SW480 (cell line): ENCODE results near the gene PLEKHO1.
A peak's percentile ranks its signal among the peaks of the same experiment; 100 is the strongest.

Source experiments
- DNase-seq: peaks from one replicate; pipeline ENCODE4 v3.0.0-alpha.2; 2016; ENCODE audit warnings: low spot score

Gene PLEKHO1

DNA sequence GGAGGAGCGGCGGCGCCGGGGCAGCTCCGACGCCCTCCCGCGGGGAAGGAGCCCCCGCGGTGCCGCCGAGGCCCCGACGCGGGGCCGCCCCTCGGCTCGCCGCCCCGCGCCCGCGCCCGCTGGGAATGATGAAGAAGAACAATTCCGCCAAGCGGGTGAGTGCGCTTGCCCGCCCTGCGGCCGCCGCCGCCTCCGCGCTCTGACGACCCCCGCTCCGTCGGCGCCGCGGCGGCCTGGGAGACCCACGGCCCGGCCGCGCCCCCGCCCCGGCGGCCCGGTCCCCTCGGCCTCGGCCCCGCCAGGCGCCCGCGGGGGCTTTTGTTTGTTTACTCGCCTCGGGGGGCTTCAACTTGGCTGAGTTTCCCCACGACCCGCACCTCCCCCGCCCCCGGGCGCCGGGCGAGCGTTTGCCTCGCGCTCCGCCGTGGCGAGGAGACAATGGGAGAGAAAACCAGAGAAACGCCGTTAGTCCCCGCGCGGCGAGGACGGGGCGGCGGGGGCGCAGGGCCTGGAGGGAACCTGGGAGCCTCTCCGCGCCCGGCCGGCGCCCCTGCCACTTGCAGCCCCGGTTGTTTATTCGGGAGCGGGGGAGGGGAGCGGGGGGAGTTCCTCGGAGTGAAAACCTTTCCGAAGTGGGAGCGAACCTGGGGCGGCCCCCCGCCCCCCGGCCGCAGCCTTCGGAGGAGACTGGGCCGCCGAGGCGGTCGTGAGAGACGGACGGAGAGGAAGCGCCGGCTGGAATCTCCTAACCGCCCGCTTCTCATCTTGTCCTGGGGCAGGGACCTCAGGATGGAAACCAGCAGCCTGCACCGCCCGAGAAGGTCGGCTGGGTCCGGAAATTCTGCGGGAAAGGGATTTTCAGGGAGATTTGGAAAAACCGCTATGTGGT lies 661 bp downstream of the PLEKHO1 start:
- DNase-seq, result no peak

DNA sequence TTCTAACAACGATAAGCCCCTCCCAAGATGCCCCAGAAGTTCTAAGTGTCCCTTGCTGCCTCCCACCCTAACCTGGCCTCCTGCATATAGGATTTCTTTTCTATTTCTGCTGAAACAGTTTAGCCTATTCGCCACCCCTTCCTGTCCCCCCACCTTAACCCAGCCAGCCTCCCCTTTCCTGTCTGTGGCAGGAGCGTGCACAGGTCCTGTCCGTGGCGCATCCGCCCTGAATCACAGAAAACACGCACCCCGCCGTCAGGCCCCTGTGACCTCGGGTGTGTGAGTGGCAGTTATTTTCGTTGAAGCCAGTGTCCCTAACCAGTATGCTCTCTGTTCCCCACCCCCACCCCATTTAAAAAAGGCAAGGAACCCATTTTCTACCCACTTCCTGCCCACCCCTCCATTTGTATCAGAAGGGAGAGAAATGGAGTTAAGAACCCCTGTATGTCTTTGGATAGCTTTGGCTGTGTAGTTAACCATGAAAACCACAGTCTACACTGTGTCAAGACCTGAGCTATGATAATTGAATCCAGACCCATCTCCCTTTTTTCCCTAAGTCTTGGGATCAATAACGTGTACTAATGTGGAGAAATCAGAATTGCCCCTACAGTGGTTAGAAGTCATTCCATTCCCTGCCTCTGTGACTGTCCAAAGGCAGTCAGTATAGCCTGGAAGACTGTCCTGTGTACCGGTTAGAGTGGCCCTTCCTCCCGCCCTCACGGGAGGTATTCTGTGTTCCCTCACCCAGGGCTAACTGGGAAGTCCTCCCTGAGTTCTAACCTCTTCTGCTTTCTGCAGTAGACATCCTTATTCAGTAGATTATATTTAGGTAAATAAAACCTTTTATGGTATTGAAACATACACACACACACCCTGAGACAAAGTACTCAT lies 1.8 kb downstream of the PLEKHO1 start:
- DNase-seq, result no peak

DNA sequence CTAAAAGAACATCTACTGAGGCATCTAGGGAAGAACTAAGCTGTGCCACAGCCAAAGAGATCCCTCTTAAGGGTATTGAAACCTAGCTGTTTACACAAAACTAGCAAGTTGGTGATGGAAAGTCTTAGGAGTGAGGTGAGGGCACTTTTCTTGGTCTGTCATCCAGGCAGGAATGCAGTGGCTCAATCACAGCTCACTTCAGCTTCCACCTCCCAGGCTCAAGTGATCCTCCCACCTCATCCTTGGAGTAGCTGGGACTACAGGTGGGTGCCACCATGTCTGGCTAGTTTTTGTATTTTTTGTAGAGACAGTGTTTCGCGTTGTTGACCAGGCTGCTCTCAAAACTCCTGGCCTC lies 2.4 kb downstream of the PLEKHO1 start:
- no peak for DNase-seq

DNA sequence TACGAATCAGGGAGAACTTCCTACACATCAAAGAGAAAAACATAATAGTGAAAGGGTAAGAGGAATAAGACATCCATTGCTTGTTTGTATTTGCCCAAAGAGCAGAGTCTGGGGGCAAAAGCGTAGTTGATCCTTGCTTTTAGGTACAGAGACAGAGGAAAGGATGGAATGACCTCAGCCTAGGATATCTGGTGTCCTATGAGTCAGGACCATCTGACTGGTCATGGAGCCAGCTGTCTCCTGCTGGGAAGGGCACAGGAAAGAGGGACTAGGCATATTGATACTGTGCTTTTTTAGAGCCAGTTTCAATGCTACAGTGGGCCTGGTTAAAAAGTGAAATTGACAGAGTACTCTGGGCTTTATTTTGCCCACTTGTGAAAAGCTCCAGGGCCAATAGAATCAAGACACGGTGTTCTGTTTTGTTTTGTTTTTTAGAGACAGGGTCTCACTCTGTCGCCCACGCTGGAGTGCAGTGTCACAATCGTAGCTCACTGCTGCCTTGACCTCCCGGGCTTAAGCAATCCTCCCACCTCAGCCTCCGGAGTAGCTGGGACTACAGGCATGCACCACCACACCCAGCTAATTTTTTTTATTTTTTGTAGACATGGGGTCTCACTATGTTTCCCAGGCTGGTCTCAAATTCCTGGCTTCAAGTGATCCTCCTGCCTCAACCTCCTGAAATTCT lies 3.2 kb downstream of the PLEKHO1 start:
- DNase-seq, result no peak

DNA sequence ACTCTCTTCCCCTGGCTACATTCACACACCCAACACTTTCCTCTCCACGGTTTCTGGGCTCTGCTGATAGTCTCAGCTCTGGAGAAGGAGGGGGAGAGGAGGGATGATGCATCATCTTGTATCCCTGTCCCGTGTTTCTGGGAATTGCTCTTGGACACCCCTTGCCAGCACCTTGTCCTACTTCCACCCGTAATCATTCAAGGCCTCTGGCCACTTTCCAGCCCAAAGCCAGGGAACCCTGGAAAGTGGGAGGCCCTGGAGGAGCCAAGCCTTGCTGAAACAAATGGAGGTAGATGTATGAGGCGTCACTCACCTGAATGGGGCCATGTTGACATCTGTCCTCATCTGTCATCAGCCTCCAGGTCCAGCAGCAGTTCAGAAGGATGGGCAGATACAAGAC lies 4.4 kb downstream of the PLEKHO1 start:
- DNase-seq, result no peak

DNA sequence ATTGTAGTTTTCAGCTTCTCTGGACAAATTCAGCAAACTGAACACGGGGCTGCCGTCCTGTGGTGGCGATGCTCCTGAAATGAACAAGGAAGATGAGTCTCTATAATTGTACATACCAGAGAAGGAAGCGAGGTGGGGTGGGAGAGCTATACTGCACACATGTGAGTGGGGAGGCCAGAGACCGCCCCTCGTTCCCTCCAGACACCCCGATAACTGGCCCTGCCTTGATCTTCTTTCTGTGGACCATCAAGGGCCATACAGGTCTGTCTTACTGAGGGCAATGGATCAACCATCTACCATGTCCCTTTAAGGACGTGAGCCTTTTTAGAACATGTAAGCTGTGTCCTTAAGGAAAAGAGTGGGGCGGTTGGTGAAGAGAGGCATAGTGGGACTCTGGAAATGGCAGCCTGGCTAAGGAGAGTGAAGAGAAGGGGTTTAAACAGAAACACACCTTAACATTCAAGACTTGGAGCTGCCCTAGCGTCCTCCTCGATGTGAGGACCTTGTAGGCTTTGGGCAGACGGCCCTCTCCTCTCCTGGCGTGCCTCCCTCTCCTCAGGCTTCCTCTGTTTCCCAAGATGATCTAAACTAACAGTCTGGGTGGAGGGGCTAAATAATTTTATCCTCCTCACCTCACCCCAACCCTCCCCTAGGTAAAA lies 5.8 kb downstream of the PLEKHO1 start:
- no peak for DNase-seq

DNA sequence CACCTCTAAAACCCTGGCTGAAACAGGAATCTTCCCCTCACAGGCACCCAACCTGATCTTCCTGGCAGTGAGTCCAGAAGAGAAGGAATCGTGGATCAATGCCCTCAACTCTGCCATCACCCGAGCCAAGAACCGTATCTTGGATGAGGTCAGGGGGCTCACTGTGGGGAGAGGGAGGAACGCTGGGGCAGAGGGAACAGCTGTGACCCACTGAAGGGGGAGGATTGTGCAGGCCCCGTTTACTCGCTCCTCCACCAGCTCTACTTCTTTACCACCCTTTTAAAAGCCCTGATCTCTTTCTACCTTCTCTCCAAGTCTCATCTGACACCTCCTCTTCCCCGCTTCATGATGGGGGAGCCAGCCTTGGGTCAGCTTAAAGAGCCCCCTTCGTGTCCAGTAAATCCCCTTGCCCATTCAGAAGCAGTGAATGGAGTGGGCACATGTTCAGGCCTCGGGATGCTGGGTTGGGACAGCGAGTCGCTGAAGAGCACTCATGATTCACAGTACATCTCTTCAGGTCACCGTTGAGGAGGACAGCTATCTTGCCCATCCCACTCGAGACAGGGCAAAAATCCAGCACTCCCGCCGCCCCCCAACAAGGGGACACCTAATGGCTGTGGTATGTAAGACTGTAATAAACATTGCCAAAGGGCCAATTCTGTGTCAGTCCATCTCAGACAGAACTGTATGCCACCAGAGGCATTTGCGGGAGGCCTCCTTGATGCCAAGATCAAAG lies 7.3 kb downstream of the PLEKHO1 start:
- DNase-seq, result peak; percentile 40

DNA sequence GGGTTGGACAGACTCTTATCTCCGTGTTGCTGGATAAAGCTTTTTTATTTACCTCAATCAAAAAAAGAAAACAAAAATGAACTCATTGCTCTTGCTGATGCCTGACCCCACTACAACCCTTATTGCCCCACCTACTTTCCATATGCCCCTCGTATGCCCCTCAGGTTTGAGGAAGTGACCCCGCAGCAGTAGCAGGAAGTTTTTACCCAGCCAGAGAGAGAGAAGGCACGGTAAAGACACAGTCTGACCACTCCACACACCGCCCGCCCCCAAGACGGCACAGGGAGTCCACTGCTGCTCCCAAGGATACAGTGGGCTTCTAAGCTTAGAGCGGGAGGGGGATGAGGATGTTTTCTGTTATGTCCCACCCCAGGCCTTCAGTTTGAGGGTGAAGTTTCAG lies 9.8 kb downstream of the PLEKHO1 start:
- no peak for DNase-seq

DNA sequence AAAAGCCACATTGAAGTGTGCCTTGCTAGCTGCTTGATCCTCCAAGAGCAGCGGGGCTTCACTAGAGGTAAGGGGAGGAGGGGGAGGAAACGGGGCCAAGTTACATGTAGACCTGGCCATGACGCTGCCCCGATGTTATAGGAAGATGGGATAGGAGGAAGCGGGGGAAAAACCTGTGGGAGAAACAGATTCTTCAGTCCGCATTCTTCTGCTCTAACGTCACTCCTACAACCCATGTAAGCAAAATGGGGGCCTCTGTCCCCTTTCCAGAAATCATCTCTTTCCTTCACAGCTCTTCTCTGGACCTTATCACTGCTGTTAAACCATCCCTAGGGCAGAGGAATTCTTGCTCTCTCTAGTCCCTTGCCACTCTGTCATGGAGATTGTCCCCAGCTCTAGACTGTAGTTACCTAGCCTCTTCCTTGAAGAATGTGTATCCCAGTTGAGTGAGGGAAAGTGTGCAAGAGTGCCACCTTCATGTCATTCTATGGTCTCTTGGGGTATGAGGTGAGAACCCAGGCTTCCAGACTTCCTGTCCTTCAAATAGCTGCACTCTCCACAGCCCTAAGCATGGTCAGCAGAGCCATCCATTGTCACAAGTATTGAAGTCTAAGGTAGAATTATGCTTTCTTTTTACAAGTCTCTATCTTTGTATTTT lies 11.4 kb downstream of the PLEKHO1 start:
- no peak for DNase-seq

DNA sequence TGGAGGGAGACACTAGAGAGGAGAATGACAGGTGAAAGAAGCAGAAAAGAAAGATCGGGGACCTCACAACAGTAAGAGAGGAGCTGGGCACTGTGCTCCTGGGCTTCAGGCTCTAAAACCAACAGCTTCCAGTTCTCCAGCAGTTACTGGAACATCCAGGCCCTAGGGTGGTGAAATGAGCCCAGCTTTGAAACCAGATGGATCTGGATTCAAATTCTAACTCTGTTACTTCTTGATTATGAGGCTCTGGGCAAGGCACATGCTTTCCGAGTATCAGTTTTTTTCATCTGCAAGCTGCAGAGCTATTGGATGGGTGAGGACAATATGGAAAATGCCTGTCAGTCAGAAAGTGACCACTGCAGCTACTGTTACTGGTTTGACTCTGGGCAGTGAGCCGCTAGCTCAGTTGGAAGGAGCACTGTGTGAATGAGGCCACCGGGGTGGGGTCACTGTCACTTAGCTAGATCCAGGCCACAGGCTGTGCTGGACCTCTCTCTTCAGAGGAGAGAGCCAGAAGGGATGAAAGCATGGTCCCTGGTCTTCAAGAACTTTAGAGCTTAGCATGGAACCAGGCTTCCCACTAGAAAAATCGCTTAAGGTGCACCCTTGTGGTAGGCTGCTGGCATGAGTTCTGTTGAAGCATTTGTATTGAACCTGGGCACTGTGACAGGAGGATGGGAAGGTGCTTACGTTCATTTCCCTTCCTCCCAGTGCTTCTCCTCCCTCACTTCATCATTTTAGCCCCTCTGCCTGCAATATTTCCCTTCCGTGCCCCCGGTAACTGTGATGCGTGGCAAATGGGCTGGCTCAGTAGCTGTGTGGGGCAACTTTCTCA lies 12.2 kb downstream of the PLEKHO1 start:
- no peak for DNase-seq

DNA sequence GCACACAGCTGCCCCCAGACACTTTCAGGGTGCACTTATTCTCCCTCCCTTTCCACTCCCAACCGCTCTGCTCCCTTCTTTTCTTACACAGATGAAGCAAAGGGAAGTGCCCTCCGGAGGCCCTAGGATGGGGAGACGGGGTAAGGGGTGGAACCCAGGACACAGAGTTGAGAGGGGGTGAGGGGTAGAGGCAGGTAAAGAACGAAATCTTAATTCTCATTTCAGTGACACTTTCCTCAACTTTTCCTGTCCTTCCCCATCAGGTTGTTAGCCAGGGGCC lies 12.8 kb downstream of the PLEKHO1 start:
- DNase-seq, result no peak

DNA sequence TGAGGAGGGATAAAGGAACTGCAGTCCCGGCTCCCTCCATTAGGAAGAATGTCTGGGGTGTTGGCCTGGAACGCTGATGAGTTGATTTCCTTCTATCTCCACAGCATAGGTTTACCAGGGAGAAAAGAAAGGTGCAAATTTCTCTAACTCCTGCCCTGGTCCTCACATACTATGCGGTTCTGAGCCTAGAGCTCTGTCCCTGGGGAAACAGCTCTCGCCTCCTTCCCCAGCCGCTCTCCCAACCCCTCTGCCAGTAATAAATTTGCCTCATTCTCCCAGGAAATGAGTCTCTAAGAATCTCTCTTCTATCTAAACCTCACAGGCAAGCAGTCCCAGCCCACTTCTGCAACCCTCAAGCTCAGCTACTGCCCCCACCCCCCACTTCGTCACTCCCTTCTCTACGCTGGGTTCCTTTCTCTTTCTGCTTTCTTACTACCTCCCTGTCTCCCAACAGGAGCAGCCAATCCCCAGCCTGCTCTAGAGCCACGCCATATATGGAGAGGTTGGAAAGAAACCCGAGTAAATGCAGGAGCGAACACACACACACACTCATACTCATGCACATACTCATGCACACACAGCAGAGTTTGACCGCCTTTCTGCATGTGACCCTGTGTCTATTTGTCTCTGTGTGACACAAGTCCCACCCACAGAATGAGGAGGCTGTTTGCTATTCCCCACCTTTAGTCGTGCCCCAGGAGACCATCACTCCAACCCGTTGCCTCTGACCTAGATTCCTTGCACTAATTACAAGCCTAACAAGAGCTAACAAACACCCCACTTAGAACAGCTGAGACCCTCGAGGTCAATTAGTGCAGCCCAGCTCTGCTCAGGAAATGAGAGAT lies 13.4 kb downstream of the PLEKHO1 start:
- DNase-seq, result peak; percentile 49

DNA sequence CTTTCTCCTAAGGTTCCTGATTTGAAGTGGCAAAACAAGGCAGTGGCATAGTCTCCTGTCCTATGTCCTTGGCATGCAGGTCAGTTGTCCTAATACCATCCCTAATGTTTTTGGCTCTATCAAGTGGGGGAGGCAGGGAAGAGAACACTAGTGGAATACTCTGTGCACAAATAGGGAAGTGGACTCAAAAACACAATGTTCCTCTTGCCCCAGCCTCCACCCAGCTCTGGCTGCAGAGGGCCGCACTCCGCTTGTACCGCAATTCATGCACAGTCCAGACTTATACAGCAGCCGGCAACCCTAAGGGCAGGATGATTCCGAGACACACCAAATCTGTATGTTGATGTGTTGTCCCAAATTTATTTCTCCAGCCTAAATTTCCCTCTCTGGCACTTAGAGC lies 14.5 kb downstream of the PLEKHO1 start:
- no peak for DNase-seq

DNA sequence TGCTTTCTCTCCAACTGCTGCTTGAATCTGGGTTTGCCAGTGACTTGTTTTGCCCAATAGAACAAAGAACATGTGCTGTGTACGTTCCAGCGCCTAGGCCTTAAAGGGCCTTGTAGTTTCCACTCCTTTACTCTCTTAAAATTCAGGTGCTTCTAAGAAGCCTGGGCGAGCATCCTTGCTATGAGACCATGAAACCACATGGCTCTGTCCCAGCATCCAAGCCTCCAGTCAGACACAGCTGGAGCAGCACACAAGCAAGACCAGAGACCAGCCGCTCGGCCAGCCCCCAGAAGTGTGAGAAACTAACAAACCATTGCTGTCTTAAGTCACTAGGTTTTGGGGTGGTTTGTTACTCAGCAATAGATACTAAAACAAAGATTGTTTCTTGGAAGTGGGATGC lies 15.1 kb downstream of the PLEKHO1 start:
- no peak for DNase-seq

DNA sequence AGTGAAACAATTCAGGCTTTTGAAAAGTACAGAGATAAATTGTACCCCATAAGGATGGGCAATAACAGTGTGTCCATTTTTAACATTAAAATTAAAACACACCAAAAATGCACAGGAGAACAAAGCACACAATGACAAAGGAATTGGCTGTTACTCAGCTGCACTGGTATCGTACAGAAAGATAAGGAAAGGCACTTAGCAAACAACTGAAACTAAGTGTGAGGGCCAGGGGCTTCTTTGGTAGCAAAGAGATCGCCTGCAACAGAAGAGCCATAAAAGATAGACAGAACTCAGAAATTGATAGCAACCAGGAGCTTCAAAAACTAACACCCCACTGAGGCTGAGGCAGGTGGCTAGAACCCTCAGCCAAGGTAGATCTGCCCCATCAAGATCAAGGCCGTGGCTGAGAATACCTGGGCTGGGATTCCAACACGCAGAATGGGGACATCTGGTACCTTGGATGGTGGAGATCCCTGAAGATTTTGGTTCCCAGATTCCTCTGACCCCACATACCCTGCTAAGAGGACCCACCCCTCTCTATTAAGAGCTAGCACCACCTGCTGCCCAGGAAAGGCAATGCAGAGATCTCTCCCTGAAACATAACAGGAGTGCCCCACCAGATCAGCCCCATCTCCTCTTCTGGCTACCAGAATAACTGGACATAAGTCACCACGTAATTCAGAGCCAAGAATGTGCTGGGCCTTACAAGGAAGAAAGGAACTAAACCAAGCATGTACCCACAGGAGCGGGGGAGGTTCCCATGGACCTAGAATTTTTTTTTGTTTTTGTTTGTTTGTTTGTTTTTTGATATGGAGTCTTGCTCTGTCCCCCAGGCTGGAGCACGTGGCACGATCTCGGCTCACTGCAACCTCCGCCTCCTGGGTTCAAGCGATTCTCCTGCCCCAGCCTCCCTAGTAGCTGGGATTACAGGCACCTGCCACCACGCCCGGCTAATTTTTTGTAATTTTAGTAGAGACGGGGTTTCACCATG lies 16.2 kb downstream of the PLEKHO1 start:
- DNase-seq, result peak; percentile 28

DNA sequence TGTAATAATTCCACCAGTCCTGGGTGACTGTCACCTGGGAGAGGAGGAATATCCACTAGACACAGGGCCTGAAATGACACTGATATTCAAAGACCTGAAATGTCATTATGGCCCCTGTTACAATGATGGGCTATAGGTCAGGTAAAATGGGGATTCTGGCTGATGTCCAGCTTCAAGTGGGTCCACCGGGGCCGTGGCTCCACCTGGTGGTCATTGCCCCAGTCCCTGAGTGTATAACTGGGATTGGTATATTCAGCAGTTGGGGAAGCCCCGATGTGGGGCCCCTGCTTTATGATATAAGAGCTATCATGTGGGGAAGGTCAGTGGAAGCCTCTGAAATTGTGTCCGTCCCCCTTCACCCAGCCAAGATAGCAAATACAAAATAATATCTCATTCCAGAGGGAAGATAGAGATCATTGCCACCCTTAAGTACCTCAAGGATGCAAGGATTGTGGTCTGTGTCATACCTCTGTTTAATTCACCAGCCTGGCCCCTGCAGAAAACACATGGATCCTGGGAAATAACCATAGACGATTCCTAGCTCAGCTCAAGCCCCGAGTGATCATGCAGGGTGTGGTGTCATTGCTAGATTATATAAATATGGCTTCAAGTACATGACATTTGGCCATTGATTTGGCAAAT lies 19.4 kb downstream of the PLEKHO1 start:
- DNase-seq, result peak; percentile 46

DNA sequence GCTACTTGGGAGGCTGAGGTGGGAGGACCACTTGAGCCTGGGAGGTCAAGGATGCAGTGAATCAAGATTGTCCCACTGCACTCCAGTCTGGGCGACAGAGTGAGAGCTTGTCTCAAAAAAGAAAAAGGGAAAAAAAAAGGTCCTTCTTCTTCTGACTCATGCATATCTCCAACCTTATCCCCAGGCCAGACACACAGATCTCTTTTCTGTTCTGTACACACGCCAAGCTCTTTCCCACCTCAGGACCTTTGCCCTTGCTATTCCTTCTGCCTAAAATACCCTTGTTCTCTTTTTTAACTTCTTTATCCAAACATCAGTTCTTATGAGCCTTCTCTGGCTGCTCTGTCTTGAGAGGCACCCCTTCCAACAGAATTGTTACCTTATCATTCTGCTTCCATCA lies 22.1 kb downstream of the PLEKHO1 start:
- DNase-seq, result no peak
